Measurements from ENCODE around the gene CCDC201. TPM values are rescaled to one million over a fixed set of nuclear protein-coding genes. Genes with fewer than 3 reads are reported as not detected.

CCDC201 gene
- total RNA-seq (not detected), polyA plus RNA-seq (ENCODE audit: insufficient read length in 6 of 6) (under 1 TPM in 1 of 6 donors, not detected in 5; 0.04 TPM)
- long read RNA-seq, donor 1 = 0 reads
- long read RNA-seq, donor 2 = 0 reads
- long read RNA-seq, donor 3 = 0 reads
- long read RNA-seq, donor 4 = 0 reads
- long read RNA-seq, donor 5 = 0 reads
- long read RNA-seq, donor 6 = 0 reads
- long read RNA-seq, donor 7 = 0 reads
- long read RNA-seq, donor 8 = 0 reads
- long read RNA-seq, donor 9 = 0 reads
- long read RNA-seq, donor 10 = 0 reads
- long read RNA-seq, donor 11 = 0 reads
- long read RNA-seq, donor 12 = 0 reads

- DNase-seq = no peak
Observed at GRCh38 chr7:45873035-45873354, at the start of gene CCDC201. Gene CCDC201, minus strand, starts transcription at chr7:45873082. Its CDS starts 75 bp downstream, at chr7:45873007.

GRCh38 chr7:45921699-45922519, 49.0 kb upstream of the CCDC201 start:
- Histone ChIP-seq H3K36me3 (no peaks in the 10 kb centered on the region), H3K27ac (no peak overlapping the region), H3K4me1 (peaks cover 12 to 32% of the 10 kb centered on the region in 2 donors), H3K27me3 (peaks cover 32 to 78% of the 10 kb centered on the region in 2 donors), H3K9me3 (no peaks in the 10 kb centered on the region), H3K4me3 (peak overlapping the region in 1 of 2 donors; percentile 29)
- ATAC-seq (peak; percentile 54), DNase-seq (peak in 3 of 4 donors; percentile 41 to 82 (median 78))
- TF ChIP-seq CTCF (IDR thresholded peaks at IDR 0.05) = peak; percentile 54 to 76
- intact Hi-C loops (cut with DNase I) = loop anchor here in 1 of 2 donors (10.0 kb wide), 1 partner anchor 433 kb away; no protein-coding TSS in a partner anchor

More at GRCh38 chr7:45873035-45873354, at the start of gene CCDC201:
- H3K27ac ChIP-seq = no peak within 1 kb of the TSS
- no peak for ATAC-seq
- H3K4me1 ChIP-seq = no peaks in the 10 kb centered on the region
- H3K27me3 ChIP-seq = no peaks in the 10 kb centered on the region
- TF ChIP-seq CTCF (IDR thresholded peaks at IDR 0.05) = no peak
- intact Hi-C loops (cut with DNase I) = no loop called here
- H3K4me3 ChIP-seq = no peak within 1 kb of the TSS
- H3K36me3 ChIP-seq = no peaks in the 10 kb centered on the region
- H3K9me3 ChIP-seq = peaks cover 0 to under 1% of the 10 kb centered on the region in 2 donors

GRCh38 chr7:45921381-45921698, 48.5 kb upstream of the CCDC201 start:
- TF ChIP-seq CTCF (IDR thresholded peaks at IDR 0.05) = no peak
- no peak for DNase-seq
- H3K4me3 ChIP-seq = peak overlapping the region; percentile 26 to 29
- H3K27ac ChIP-seq = no peak overlapping the region
- peaks cover 32 to 84% of the 10 kb centered on the region in 2 donors for H3K27me3 ChIP-seq
- no peaks in the 10 kb centered on the region for H3K9me3 ChIP-seq
- intact Hi-C loops (cut with DNase I) = loop anchor here in 1 of 2 donors (10.0 kb wide), 1 partner anchor 433 kb away; no protein-coding TSS in a partner anchor
- H3K36me3 ChIP-seq = no peaks in the 10 kb centered on the region
- no peak for ATAC-seq
- H3K4me1 ChIP-seq = peaks cover 12 to 32% of the 10 kb centered on the region in 2 donors

GRCh38 chr7:45920502-45921380, 47.9 kb upstream of the CCDC201 start, which contains the start of gene IGFBP3:
Gene IGFBP3, minus strand, starts transcription at chr7:45921272. Its CDS starts 132 bp downstream, at chr7:45921140.
- peak in 3 of 4 donors; percentile 79 to 82 (median 81) for DNase-seq

More at GRCh38 chr7:45920502-45921380, 47.9 kb upstream of the CCDC201 start, which contains the start of gene IGFBP3:
- intact Hi-C loops (cut with DNase I) = loop anchor here in 1 of 2 donors (10.0 kb wide), 1 partner anchor 434 kb away; no protein-coding TSS in a partner anchor
- H3K27me3 ChIP-seq = peaks cover 32 to 90% of the 10 kb centered on the region in 2 donors
- H3K36me3 ChIP-seq = no peaks in the 10 kb centered on the region
- peak; percentile 77 for ATAC-seq
- H3K27ac ChIP-seq = no peak within 1 kb of the TSS
- no peaks in the 10 kb centered on the region for H3K9me3 ChIP-seq
- H3K4me1 ChIP-seq = peaks cover 12 to 32% of the 10 kb centered on the region in 2 donors
- no peak for TF ChIP-seq CTCF (IDR thresholded peaks at IDR 0.05)
- H3K4me3 ChIP-seq = peak within 1 kb of the TSS; percentile 26 to 29

Measured in left lung (tissue), 14 donors.